NK-92 treated with Interleukin-12 subunit alpha and Interleukin-12 subunit beta, amount 100 ng/mL, for 24 hours (cell line): Measurements from ENCODE around the gene CTBP1.

Experiments used
- DNase-seq: peaks from one replicate; lab custom pipeline; 2025; lab: John Stamatoyannopoulos, UW

CTBP1 gene

GRCh38 chr4:1283711-1284110 is 34.8 kb upstream of the CTBP1 start:
- no peak for DNase-seq

- DNase-seq = no peak
Observed at GRCh38 chr4:1279253-1279652, 30.3 kb upstream of the CTBP1 start.

- no peak for DNase-seq
Observed at GRCh38 chr4:1277667-1278665, 29.0 kb upstream of the CTBP1 start.

GRCh38 chr4:1276984-1277383 is 28.1 kb upstream of the CTBP1 start:
- no peak for DNase-seq

GRCh38 chr4:1274871-1275270 is 25.9 kb upstream of the CTBP1 start:
- no peak for DNase-seq

GRCh38 chr4:1271686-1272085 is 22.8 kb upstream of the CTBP1 start:
- DNase-seq = no peak

GRCh38 chr4:1269209-1269608 is 20.3 kb upstream of the CTBP1 start:
- no peak for DNase-seq

- no peak for DNase-seq
Observed at GRCh38 chr4:1266881-1267763, 18.2 kb upstream of the CTBP1 start.

GRCh38 chr4:1265351-1265750 is 16.4 kb upstream of the CTBP1 start:
- no peak for DNase-seq

GRCh38 chr4:1264942-1265341 is 16.0 kb upstream of the CTBP1 start:
- DNase-seq = no peak

- no peak for DNase-seq
Observed at GRCh38 chr4:1261107-1261928, 12.4 kb upstream of the CTBP1 start.

GRCh38 chr4:1260418-1261106 is 11.6 kb upstream of the CTBP1 start:
- no peak for DNase-seq

- no peak for DNase-seq
Observed at GRCh38 chr4:1259966-1260365, 11.0 kb upstream of the CTBP1 start.

- no peak for DNase-seq
Observed at GRCh38 chr4:1258457-1258856, 9.5 kb upstream of the CTBP1 start.

- no peak for DNase-seq
Observed at GRCh38 chr4:1255699-1256098, 6.8 kb upstream of the CTBP1 start.

- DNase-seq = no peak
Observed at GRCh38 chr4:1255151-1255550, 6.2 kb upstream of the CTBP1 start.

GRCh38 chr4:1253831-1254230 is 4.9 kb upstream of the CTBP1 start:
- no peak for DNase-seq

- no peak for DNase-seq
Observed at GRCh38 chr4:1252928-1253492, 4.1 kb upstream of the CTBP1 start.

GRCh38 chr4:1251773-1252066 is 2.8 kb upstream of the CTBP1 start:
- no peak for DNase-seq

GRCh38 chr4:1250921-1251772 is 2.2 kb upstream of the CTBP1 start:
- no peak for DNase-seq

GRCh38 chr4:1250527-1250812 is 1.5 kb upstream of the CTBP1 start:
- no peak for DNase-seq
